ENCODE results near the gene USP49. TPM values are rescaled to one million over a fixed set of nuclear protein-coding genes. Genes with fewer than 3 reads are reported as not detected.

USP49 gene
- total RNA-seq, 4 donors from 2014 or later, result 2.1 to 8.6 (median 4.7) TPM

DNA sequence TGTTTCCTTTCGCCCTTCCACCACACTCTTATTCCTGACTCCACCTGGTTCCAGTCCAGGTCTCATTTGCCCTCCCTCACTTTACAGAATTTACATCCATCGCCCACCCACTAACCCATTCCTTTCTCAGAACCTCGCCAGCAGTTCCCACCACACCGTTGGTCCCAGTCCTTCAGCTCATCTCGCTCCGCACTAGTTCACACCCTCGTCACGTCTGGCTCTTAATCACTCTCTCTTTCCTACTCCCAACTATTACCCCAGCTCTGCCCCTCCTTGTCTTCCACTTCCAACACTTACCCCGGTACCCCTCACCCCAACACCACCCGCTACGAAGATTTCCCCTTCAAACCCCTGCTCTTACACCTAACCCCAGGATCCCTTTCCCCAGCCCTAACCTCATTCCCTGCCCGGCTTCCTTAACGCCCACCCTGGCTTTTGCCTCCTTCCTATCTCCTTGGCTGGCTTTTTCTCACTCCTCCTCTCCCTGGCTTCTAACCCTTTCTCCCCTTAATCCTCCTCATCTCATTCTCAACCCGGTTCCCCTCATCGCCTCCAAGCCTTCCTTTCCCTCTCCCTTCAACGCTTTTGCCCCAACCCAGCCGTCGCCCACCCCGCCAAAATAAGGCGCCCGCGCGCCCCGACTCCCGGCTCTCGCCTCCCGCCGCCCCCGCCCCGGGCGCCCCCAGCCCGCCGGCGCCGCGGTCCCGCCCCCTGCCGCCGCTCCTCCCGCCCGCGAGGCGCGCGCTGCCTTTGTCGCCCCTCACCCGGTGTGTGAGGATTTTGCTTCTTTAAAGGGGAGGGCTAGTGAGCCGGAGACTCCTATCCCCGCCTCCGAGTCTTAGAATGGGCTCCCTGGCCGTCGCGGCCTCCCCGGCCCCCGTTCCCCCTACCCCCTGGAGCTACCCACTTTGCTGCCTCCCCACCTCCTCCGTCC, 542 bp downstream of the USP49 start:
- Histone ChIP-seq H3K9me3 (no peaks in the 10 kb centered on the region), H3K27me3 (no peaks in the 10 kb centered on the region), H3K4me3 (peak overlapping the region; percentile 67 to 78 (median 68)), H3K27ac (peak overlapping the region; percentile 64 to 78 (median 71)), H3K4me1 (peaks cover 0 to 9% (median 4%) of the 10 kb centered on the region in 4 donors), H3K36me3 (peaks cover 0 to under 1% (median 0%) of the 10 kb centered on the region in 3 donors)
- DNase-seq, result no peak
- no peak for TF ChIP-seq POLR2A (IDR thresholded peaks at IDR 0.05)

DNA sequence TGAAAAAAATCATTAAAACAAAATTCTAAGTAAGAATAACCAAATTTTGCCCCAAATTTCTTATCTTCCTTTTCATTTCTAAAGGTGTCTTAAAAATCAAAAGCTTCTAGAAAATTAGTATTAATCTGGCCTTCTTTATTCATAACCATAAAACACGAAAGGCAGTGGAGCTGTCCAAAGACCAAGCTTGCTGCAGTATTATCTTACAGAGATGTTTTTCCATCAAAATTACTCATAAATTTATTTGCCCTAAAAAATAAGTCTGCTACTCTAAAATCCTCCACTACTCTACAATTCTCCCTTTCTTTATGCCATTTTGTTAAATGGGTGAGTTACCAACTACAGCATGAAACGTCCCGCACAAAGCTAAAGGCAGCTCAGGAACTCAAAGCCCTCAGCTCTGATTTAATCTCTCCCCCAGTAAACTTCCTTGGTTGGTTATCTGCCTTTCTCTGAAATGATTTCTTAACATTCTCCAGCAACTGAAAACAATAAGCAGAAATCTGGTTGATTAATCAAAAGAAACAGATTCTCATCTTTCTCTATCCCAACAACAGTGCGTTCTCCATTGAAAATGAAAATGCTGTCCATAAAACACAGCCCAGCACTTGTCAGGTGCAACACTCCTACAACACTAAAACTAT, 2.1 kb downstream of the USP49 start:
- DNase-seq, result no peak
- Histone ChIP-seq H3K4me3 (no peak overlapping the region), H3K9me3 (no peaks in the 10 kb centered on the region), H3K4me1 (peaks cover 0 to 9% (median 4%) of the 10 kb centered on the region in 4 donors), H3K27me3 (no peaks in the 10 kb centered on the region), H3K27ac (no peak overlapping the region), H3K36me3 (no peaks in the 10 kb centered on the region)
- TF ChIP-seq, protein P1, sequence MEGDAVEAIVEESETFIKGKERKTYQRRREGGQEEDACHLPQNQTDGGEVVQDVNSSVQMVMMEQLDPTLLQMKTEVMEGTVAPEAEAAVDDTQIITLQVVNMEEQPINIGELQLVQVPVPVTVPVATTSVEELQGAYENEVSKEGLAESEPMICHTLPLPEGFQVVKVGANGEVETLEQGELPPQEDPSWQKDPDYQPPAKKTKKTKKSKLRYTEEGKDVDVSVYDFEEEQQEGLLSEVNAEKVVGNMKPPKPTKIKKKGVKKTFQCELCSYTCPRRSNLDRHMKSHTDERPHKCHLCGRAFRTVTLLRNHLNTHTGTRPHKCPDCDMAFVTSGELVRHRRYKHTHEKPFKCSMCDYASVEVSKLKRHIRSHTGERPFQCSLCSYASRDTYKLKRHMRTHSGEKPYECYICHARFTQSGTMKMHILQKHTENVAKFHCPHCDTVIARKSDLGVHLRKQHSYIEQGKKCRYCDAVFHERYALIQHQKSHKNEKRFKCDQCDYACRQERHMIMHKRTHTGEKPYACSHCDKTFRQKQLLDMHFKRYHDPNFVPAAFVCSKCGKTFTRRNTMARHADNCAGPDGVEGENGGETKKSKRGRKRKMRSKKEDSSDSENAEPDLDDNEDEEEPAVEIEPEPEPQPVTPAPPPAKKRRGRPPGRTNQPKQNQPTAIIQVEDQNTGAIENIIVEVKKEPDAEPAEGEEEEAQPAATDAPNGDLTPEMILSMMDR (IDR thresholded peaks at IDR 0.05), result no peak
- TF ChIP-seq POLR2A (IDR thresholded peaks at IDR 0.05), result no peak

DNA sequence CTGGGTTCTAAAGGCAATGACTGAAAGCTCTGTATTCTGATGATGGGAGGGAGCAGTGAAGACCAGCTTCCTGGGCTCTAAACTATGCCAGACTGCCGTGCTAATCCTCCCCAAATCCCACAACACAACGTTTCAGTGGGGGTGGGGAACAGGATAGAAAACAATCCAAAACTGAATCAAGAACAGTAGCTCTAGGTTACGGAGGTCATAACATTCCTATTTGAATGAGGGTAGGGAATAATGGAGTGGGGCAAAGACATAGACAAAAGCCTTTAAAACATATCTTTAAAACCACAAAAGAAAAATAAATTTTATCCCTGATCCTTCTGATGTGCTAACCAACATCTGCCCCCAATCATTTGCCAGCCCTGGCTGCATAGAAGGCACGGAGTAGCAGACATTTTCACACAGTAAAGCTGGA, 7.8 kb downstream of the USP49 start:
- H3K4me3 ChIP-seq, result no peak overlapping the region
- no peaks in the 10 kb centered on the region for H3K9me3 ChIP-seq
- no peak overlapping the region for H3K27ac ChIP-seq
- H3K27me3 ChIP-seq, result no peaks in the 10 kb centered on the region
- no peaks in the 10 kb centered on the region for H3K4me1 ChIP-seq
- DNase-seq, result no peak
- TF ChIP-seq POLR2A (IDR thresholded peaks at IDR 0.05), result no peak
- TF ChIP-seq, protein P1 (IDR thresholded peaks at IDR 0.05), result no peak
- H3K36me3 ChIP-seq, result no peaks in the 10 kb centered on the region

DNA sequence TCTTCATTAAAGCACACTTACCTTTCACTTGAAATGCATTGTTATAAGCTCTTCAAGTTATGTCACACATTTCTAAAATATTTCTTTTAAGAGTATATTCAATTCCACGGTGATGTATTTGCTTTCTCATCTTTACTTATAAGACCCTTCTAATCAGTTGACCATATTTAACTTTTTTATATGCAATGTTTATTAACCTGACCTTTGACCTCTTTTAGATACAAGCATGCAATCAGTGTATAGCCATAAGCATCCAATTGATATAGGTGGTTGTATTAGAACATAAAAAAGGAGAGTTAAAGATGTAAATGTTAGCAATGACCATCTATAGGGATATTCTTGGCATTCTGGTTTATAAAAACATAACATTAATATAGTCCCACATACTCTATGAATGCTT, 9.2 kb downstream of the USP49 start:
- Histone ChIP-seq H3K9me3 (no peaks in the 10 kb centered on the region), H3K36me3 (no peaks in the 10 kb centered on the region), H3K27ac (no peak overlapping the region), H3K4me1 (no peaks in the 10 kb centered on the region), H3K4me3 (no peak overlapping the region), H3K27me3 (no peaks in the 10 kb centered on the region)
- no peak for TF ChIP-seq POLR2A (IDR thresholded peaks at IDR 0.05)
- TF ChIP-seq, protein P1 (IDR thresholded peaks at IDR 0.05), result no peak
- no peak for DNase-seq

DNA sequence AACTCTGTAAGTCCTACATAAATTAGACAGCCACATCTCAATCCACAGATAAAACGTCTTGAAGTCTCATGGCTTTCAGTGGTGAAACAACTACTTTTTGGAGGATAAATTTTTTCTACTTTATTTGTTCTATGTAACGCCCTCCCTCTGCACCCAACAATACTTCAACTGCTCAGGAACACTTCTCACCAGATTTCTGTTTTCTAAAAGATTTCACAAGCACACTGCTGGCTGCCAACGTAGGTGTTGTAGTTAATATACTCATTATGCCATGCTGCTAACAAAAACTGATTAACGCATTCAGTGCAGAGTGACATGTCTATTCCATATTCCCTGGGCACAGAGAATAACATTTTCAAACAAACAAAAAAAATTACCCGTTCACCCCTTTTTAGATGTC, 10.2 kb downstream of the USP49 start:
- Histone ChIP-seq H3K36me3 (no peaks in the 10 kb centered on the region), H3K4me3 (no peak overlapping the region), H3K27me3 (no peaks in the 10 kb centered on the region), H3K4me1 (no peaks in the 10 kb centered on the region), H3K9me3 (no peaks in the 10 kb centered on the region), H3K27ac (no peak overlapping the region)
- no peak for DNase-seq
- TF ChIP-seq, protein P1 (IDR thresholded peaks at IDR 0.05), result no peak
- no peak for TF ChIP-seq POLR2A (IDR thresholded peaks at IDR 0.05)

DNA sequence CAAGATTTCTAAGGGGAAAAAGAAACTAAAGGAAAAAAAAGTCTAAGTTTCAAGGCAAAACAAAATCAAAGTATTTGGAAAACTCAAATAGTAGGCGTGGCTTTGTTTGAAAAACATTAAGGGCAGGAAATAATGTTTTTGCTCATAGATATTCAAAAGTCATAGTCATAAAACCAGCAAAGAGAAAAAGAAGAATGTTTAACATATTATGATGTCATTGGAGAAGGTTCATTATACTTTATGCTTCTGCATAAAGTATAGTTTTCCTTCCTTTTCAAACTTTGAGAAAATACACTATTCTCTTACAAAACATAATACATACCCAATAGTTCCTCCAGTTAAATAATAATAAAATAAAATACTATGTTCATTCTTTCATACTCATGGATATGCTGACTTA, 13.7 kb downstream of the USP49 start:
- Histone ChIP-seq H3K36me3 (no peaks in the 10 kb centered on the region), H3K4me3 (no peak overlapping the region), H3K27ac (no peak overlapping the region), H3K27me3 (no peaks in the 10 kb centered on the region), H3K4me1 (no peaks in the 10 kb centered on the region), H3K9me3 (no peaks in the 10 kb centered on the region)
- DNase-seq, result no peak
- TF ChIP-seq POLR2A (IDR thresholded peaks at IDR 0.05), result no peak
- TF ChIP-seq, protein P1 (IDR thresholded peaks at IDR 0.05), result no peak
